H9 (cell line): ENCODE data around the gene SH3RF3. TPM values are rescaled to one million over a fixed set of nuclear protein-coding genes. Genes with fewer than 3 reads are reported as not detected.

Experiments used
- DNase-seq: peaks from one replicate; pipeline ENCODE4 v3.0.0-alpha.2; 2017
- H2AFZ ChIP-seq: one replicate; pipeline ENCODE4 v1.6.1; 2013; ENCODE audit warnings: mild to moderate bottlenecking, low read length, control low read depth, moderate library complexity
- H2AK5ac ChIP-seq: 2 replicates; pipeline ENCODE4 v1.6.1; 2013; ENCODE audit warnings: low read length, control low read depth, mixed read lengths; ENCODE audit not compliant: insufficient read length
- H2BK120ac ChIP-seq: one replicate; pipeline ENCODE4 v1.6.1; 2013; ENCODE audit warnings: low read depth, mild to moderate bottlenecking, low read length, control low read depth, inconsistent platforms; ENCODE audit not compliant: poor library complexity, severe bottlenecking
- H2BK12ac ChIP-seq: 2 replicates; pipeline ENCODE4 v1.6.1; 2013; ENCODE audit warnings: low read length, control low read depth, mixed read lengths, low read depth; ENCODE audit not compliant: insufficient read length
- H2BK15ac ChIP-seq: 2 replicates; pipeline ENCODE4 v1.6.1; 2013; ENCODE audit warnings: low read depth, low read length, control low read depth
- H2BK20ac ChIP-seq: one replicate; pipeline ENCODE4 v1.6.1; 2013; ENCODE audit warnings: low read depth, mild to moderate bottlenecking, low read length, control low read depth, inconsistent platforms; ENCODE audit not compliant: poor library complexity, severe bottlenecking
- H2BK5ac ChIP-seq: 2 replicates; pipeline ENCODE4 v1.6.1; 2013; ENCODE audit warnings: low read length, control low read depth, mixed read lengths; ENCODE audit not compliant: insufficient read length
- H3K14ac ChIP-seq: 2 replicates; pipeline ENCODE4 v1.6.1; 2013; ENCODE audit warnings: low read length, control low read depth; ENCODE audit not compliant: insufficient read depth
- H3K18ac ChIP-seq: 2 replicates; pipeline ENCODE4 v1.6.1; 2013; ENCODE audit warnings: low read depth, mild to moderate bottlenecking, mixed read lengths, low read length, control low read depth; ENCODE audit not compliant: insufficient read length
- H3K23ac ChIP-seq: 2 replicates; pipeline ENCODE4 v1.6.1; 2013; ENCODE audit warnings: low read length, control low read depth, mixed read lengths, low read depth; ENCODE audit not compliant: insufficient read length
- H3K23me2 ChIP-seq: 2 replicates; pipeline ENCODE4 v1.6.1; 2013; ENCODE audit warnings: low read depth, mild to moderate bottlenecking, mixed read lengths, low read length, control low read depth; ENCODE audit not compliant: insufficient read length, poor library complexity, severe bottlenecking
- H3K27ac ChIP-seq: 2 replicates; pipeline ENCODE4 v1.5.1; 2013; ENCODE audit warnings: low read length, control low read depth, mixed read lengths, low read depth; ENCODE audit not compliant: insufficient read length
- H3K27me3 ChIP-seq: 2 replicates; pipeline ENCODE4 v1.6.1; 2013; ENCODE audit warnings: low read length, control low read depth, inconsistent platforms; ENCODE audit not compliant: insufficient read depth
- H3K4ac ChIP-seq: 2 replicates; pipeline ENCODE4 v1.6.1; 2013; ENCODE audit warnings: low read depth, mild to moderate bottlenecking, control low read depth, inconsistent platforms, low read length, moderate library complexity
- H3K4me1 ChIP-seq: 2 replicates; pipeline ENCODE4 v1.6.1; 2013; ENCODE audit warnings: low read length, control low read depth, inconsistent platforms; ENCODE audit not compliant: insufficient read depth
- H3K4me2 ChIP-seq: 2 replicates; pipeline ENCODE4 v1.6.1; 2013; ENCODE audit warnings: low read length, control low read depth, mixed read lengths; ENCODE audit not compliant: insufficient read length, insufficient read depth
- H3K56ac ChIP-seq: 2 replicates; pipeline ENCODE4 v1.6.1; 2013; ENCODE audit warnings: low read depth, mild to moderate bottlenecking, mixed read lengths, low read length, control low read depth; ENCODE audit not compliant: insufficient read length
- H3K79me1 ChIP-seq: 2 replicates; pipeline ENCODE4 v1.6.1; 2013; ENCODE audit warnings: low read depth, mild to moderate bottlenecking, moderate library complexity, low read length, control low read depth, inconsistent platforms; ENCODE audit not compliant: insufficient read depth, poor library complexity, severe bottlenecking
- H3K79me2 ChIP-seq: 2 replicates; pipeline ENCODE4 v1.6.1; 2013; ENCODE audit warnings: low read length, control low read depth, inconsistent platforms; ENCODE audit not compliant: insufficient read depth
- H3K9ac ChIP-seq: 2 replicates; pipeline ENCODE4 v1.6.1; 2013; ENCODE audit warnings: low read length, control low read depth, mixed read lengths; ENCODE audit not compliant: insufficient read length; ENCODE audit errors: extremely low read depth
- H3K9me3 ChIP-seq: one replicate; pipeline ENCODE4 v1.6.1; 2013; ENCODE audit warnings: low read depth, low read length, inconsistent platforms; ENCODE audit not compliant: control insufficient read depth
- H3T11ph ChIP-seq: one replicate; pipeline ENCODE4 v1.6.1; 2013; ENCODE audit warnings: mild to moderate bottlenecking, low read length, control low read depth, inconsistent platforms
- H4K20me1 ChIP-seq: one replicate; pipeline ENCODE4 v1.6.1; 2013; ENCODE audit not compliant: control insufficient read depth, insufficient read length, insufficient read depth
- H4K5ac ChIP-seq: 2 replicates; pipeline ENCODE4 v1.6.1; 2013; ENCODE audit warnings: low read depth, mild to moderate bottlenecking, mixed read lengths, low read length, control low read depth; ENCODE audit not compliant: insufficient read length
- H4K8ac ChIP-seq: replicated peaks from 2 replicates; pipeline ENCODE4 v1.6.1; 2013; ENCODE audit warnings: low read length, control low read depth, mixed read lengths, low read depth; ENCODE audit not compliant: insufficient read length
- H4K91ac ChIP-seq: 2 replicates; pipeline ENCODE4 v1.6.1; 2013; ENCODE audit warnings: low read depth, mild to moderate bottlenecking, moderate library complexity, mixed read lengths, low read length, control low read depth; ENCODE audit not compliant: insufficient read length
- H3K27ac Mint-ChIP-seq, 3 experiments: 2 replicates in 2 of 3; 3 replicates in 1 of 3; pipeline ENCODE4 v1.8.0; 2020 to 2021; ENCODE audit warnings: mixed read lengths in 3 of 3, mild to moderate bottlenecking in 1 of 3, moderate library complexity in 1 of 3
- H3K27me3 Mint-ChIP-seq: 2 replicates; pipeline ENCODE4 v1.8.0; 2021; ENCODE audit warnings: low read depth, mild to moderate bottlenecking, moderate library complexity, mixed read lengths
- H3K36me3 Mint-ChIP-seq, 3 experiments: 2 replicates in 2 of 3; 3 replicates in 1 of 3; pipeline ENCODE4 v1.8.0; 2020 to 2021; ENCODE audit warnings: low read depth in 3 of 3, mixed read lengths in 3 of 3; ENCODE audit not compliant: insufficient read depth in 1 of 3
- H3K4me1 Mint-ChIP-seq, 2 experiments: 2 replicates each; pipeline ENCODE4 v1.8.0; 2020; ENCODE audit warnings: mixed read lengths in 2 of 2
- H3K4me3 Mint-ChIP-seq, 2 experiments: 2 replicates in 1 of 2; 3 replicates in 1 of 2; pipeline ENCODE4 v1.8.0; 2020 to 2021; ENCODE audit warnings: mild to moderate bottlenecking in 2 of 2, mixed read lengths in 2 of 2, moderate library complexity in 1 of 2
- H3K9me3 Mint-ChIP-seq, 2 experiments: 2 replicates in 1 of 2; 3 replicates in 1 of 2; pipeline ENCODE4 v1.8.0; 2020; ENCODE audit warnings: mild to moderate bottlenecking in 2 of 2, mixed read lengths in 2 of 2, moderate library complexity in 1 of 2
- CTCF ChIP-seq: fragments of 200-600 bp; sonication (generic); conservative IDR thresholded peaks from 3 replicates; pipeline ENCODE4 v1.8.0; 2021; ENCODE audit warnings: antibody characterized with exemption, mild to moderate bottlenecking
- WGBS: extraction: QIAGEN DNeasy Blood & Tissue Kit; methylation state at CpG from one replicate; pipeline ENCODE4 v1.1.7; 2013; ENCODE audit warnings: missing lambda C conversion rate, low lambda C conversion rate, mixed read lengths; ENCODE audit not compliant: insufficient read length; ENCODE audit errors: extremely low coverage; 5-methylcytosine and 5-hydroxymethylcytosine counted together
- total RNA-seq: library from RNA; stranded (reverse); gene quantifications from 2 replicates; pipeline ENCODE4 v1.2.1, GENCODE V29; 2021

SH3RF3 gene
- total RNA-seq, 1 experiment from 2014 or later: 0.46 TPM

GRCh38 chr2:109108740-109109139 is 20.3 kb upstream of the SH3RF3 start:
- Histone ChIP-seq H4K20me1 (no peaks in the 10 kb centered on the region), H3K4ac (no peak overlapping the region), H3K27ac (no peak overlapping the region), H4K8ac (no peak overlapping the region), H3K23me2 (no peaks in the 10 kb centered on the region), H3K4me1 (no peaks in the 10 kb centered on the region), H3K9ac (no peak overlapping the region), H2BK12ac (no peak overlapping the region), H3K56ac (no peak overlapping the region), H2BK15ac (no peak overlapping the region), H4K91ac (no peak overlapping the region), H3K27me3 (peaks cover 11% of the 10 kb centered on the region; the same call in 1 of the 2 replicates), H2BK5ac (no peak overlapping the region), H2BK120ac (no peak overlapping the region), H4K5ac (no peak overlapping the region), H3K14ac (no peak overlapping the region), H2AFZ (no peak overlapping the region), H3K23ac (no peak overlapping the region), H2BK20ac (no peak overlapping the region), H3K4me2 (no peak overlapping the region), H3K79me1 (no peaks in the 10 kb centered on the region), H3K9me3 (no peaks in the 10 kb centered on the region), H2AK5ac (no peak overlapping the region), H3T11ph (no peak overlapping the region), H3K79me2 (no peaks in the 10 kb centered on the region), H3K18ac (no peak overlapping the region)
- H3K4me1 Mint-ChIP-seq: peaks cover 2 to 7% of the 10 kb centered on the region in 2 experiments; a peak in 2 of 4 replicates
- H3K27ac Mint-ChIP-seq: no peak overlapping the region
- H3K27me3 Mint-ChIP-seq: peaks cover 63% of the 10 kb centered on the region
- WGBS: no CpG with 5 or more reads among the region's 9 CpGs
- no peaks in the 10 kb centered on the region; a peak in 1 of 7 replicates for H3K36me3 Mint-ChIP-seq
- peaks cover 0 to 3% of the 10 kb centered on the region in 2 experiments; a peak in 2 of 5 replicates for H3K9me3 Mint-ChIP-seq
- no peak overlapping the region for H3K4me3 Mint-ChIP-seq
- DNase-seq: no peak
- no peak for TF ChIP-seq CTCF
